Spleen (tissue), 7 donors: ENCODE data around the gene TMEM138.

Experiments used
- POLR2A ChIP-seq, 3 donors: fragments of 450-650 bp; IDR thresholded peaks; one replicate each; pipeline ENCODE4 v1.5.1; 2017; ENCODE audit warnings: antibody characterized with exemption in 3 of 3, mild to moderate bottlenecking in 1 of 3
- TF ChIP-seq, protein P1 (sequence below), 11 experiments: fragments of 200-600 bp in 7 of 11; fragments of 450-650 bp in 4 of 11; sonication (generic) in 4 of 11; IDR thresholded peaks in 8 of 11; conservative IDR thresholded peaks in 3 of 11; 1 replicate in 7 of 11; 2 replicates in 4 of 11; pipeline versions ENCODE4 v1.4.0 to v1.8.0; 2016 to 2021; ENCODE audit warnings: antibody characterized with exemption in 11 of 11, inconsistent platforms in 4 of 11, mild to moderate bottlenecking in 1 of 11
- donor health status: DM: no; HTN: no; CAD: no; lungs with moderate emphysema.
- donor health status: DM: no; HTN: no; CAD: no.
- donor health status: DM: no; HTN: no; CAD: no.

- TF ChIP-seq, protein P1, sequence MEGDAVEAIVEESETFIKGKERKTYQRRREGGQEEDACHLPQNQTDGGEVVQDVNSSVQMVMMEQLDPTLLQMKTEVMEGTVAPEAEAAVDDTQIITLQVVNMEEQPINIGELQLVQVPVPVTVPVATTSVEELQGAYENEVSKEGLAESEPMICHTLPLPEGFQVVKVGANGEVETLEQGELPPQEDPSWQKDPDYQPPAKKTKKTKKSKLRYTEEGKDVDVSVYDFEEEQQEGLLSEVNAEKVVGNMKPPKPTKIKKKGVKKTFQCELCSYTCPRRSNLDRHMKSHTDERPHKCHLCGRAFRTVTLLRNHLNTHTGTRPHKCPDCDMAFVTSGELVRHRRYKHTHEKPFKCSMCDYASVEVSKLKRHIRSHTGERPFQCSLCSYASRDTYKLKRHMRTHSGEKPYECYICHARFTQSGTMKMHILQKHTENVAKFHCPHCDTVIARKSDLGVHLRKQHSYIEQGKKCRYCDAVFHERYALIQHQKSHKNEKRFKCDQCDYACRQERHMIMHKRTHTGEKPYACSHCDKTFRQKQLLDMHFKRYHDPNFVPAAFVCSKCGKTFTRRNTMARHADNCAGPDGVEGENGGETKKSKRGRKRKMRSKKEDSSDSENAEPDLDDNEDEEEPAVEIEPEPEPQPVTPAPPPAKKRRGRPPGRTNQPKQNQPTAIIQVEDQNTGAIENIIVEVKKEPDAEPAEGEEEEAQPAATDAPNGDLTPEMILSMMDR (IDR thresholded peaks at IDR 0.05 in 8 of 11, conservative IDR thresholded peaks at IDR 0.05 in 3 of 11) = no peak
- TF ChIP-seq POLR2A (IDR thresholded peaks at IDR 0.05) = no peak
These were observed 20.5 kb upstream of the TMEM138 start for GRCh38 chr11:61341706-61342105.
